ENCODE results near the gene GON7.

DNA sequence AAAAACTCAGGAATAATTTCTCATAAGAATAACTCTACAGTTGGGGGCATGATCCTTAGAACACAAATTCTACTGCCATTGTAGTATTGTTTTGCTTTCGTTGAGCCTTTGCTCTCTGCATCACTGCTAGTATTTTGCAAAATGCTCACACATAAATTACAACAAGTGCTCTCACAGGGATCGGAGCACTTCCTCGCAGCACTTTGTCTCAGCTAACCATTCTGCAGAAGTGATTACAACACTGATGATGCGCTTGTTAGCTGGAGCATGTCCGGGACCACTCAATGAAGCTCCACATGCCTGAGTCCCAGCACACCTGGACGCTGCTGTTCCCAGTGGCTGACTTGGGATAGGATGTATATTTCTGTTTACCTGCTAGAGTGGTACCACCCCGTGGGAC is 53.7 kb downstream of the GON7 start:
- TF ChIP-seq, protein P1, sequence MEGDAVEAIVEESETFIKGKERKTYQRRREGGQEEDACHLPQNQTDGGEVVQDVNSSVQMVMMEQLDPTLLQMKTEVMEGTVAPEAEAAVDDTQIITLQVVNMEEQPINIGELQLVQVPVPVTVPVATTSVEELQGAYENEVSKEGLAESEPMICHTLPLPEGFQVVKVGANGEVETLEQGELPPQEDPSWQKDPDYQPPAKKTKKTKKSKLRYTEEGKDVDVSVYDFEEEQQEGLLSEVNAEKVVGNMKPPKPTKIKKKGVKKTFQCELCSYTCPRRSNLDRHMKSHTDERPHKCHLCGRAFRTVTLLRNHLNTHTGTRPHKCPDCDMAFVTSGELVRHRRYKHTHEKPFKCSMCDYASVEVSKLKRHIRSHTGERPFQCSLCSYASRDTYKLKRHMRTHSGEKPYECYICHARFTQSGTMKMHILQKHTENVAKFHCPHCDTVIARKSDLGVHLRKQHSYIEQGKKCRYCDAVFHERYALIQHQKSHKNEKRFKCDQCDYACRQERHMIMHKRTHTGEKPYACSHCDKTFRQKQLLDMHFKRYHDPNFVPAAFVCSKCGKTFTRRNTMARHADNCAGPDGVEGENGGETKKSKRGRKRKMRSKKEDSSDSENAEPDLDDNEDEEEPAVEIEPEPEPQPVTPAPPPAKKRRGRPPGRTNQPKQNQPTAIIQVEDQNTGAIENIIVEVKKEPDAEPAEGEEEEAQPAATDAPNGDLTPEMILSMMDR (IDR thresholded peaks at IDR 0.05), result no peak
- no peak for TF ChIP-seq ZFX (IDR thresholded peaks at IDR 0.05; ENCODE audit: borderline replicate concordance)

Measured in 22Rv1 (cell line).